MCF 10A (cell line): ENCODE data around the gene PLLP. TPM values are rescaled to one million over a fixed set of nuclear protein-coding genes. Genes with fewer than 3 reads are reported as not detected.

Experiments
- BruUV-seq: library from RNA; stranded (reverse); fragments of 400-500 nt; replicated peaks from 2 replicates; lab custom pipeline; 2021; lab: Mats Ljungman, UMichigan
- CTCF ChIA-PET: fragments of 300-600 bp; sonication (Branson Sonifier 250); formaldehyde crosslinking; extraction: SDS; loops from one replicate; lab custom pipeline; 2021; ENCODE audit warnings: antibody characterized with exemption, inconsistent platforms; lab: Yijun Ruan, JAX
- POLR2A ChIA-PET: fragments of 300-600, 350-650 bp; sonication (Branson Sonifier 250); formaldehyde crosslinking; extraction: SDS; loops from one replicate; lab custom pipeline; 2020; ENCODE audit warnings: antibody characterized with exemption, inconsistent platforms; lab: Yijun Ruan, JAX
- DNase-seq: peaks from one replicate; pipeline ENCODE4 v3.0.0-alpha.2; 2018; ENCODE audit not compliant: unreplicated experiment
- H3K27ac Mint-ChIP-seq: one replicate; pipeline ENCODE4 v1.8.0; 2022; ENCODE audit warnings: mild to moderate bottlenecking, low read depth, mixed read lengths; ENCODE audit not compliant: unreplicated experiment
- H3K27me3 Mint-ChIP-seq: one replicate; pipeline ENCODE4 v1.8.0; 2022; ENCODE audit warnings: mixed read lengths; ENCODE audit not compliant: insufficient read depth, unreplicated experiment
- H3K36me3 Mint-ChIP-seq: one replicate; pipeline ENCODE4 v1.8.0; 2022; ENCODE audit warnings: mild to moderate bottlenecking, moderate library complexity, mixed read lengths; ENCODE audit not compliant: insufficient read depth, unreplicated experiment
- H3K4me1 Mint-ChIP-seq: one replicate; pipeline ENCODE4 v1.8.0; 2022; ENCODE audit warnings: mixed read lengths; ENCODE audit not compliant: insufficient read depth, unreplicated experiment
- H3K4me3 Mint-ChIP-seq: one replicate; pipeline ENCODE4 v1.8.0; 2022; ENCODE audit warnings: mild to moderate bottlenecking, moderate library complexity, mixed read lengths; ENCODE audit not compliant: unreplicated experiment
- H3K9me3 Mint-ChIP-seq: one replicate; pipeline ENCODE4 v1.8.0; 2022; ENCODE audit warnings: mixed read lengths; ENCODE audit not compliant: unreplicated experiment
- intact Hi-C: fragments of 100-400 bp; cut with micrococcal nuclease; formaldehyde crosslinking; loops from 2 replicates; pipeline ENCODE4 v1.14.1; 2022
- total RNA-seq: library from RNA; stranded (reverse); gene quantifications from 2 replicates; pipeline ENCODE4 v1.2.3, GENCODE V29; 2022
- TF ChIP-seq, protein P1 (sequence below): fragments of 200-600 bp; IDR thresholded peaks from one replicate; pipeline ENCODE4 v1.8.0; 2022; ENCODE audit warnings: antibody characterized with exemption, mild to moderate bottlenecking; ENCODE audit not compliant: unreplicated experiment

Gene PLLP
- total RNA-seq, 1 experiment from 2014 or later: 6.1 TPM

GRCh38 chr16:57299009-57299718 is 14.7 kb upstream of the PLLP start:
- no peak overlapping the region for H3K27ac Mint-ChIP-seq
- TF ChIP-seq, protein P1, sequence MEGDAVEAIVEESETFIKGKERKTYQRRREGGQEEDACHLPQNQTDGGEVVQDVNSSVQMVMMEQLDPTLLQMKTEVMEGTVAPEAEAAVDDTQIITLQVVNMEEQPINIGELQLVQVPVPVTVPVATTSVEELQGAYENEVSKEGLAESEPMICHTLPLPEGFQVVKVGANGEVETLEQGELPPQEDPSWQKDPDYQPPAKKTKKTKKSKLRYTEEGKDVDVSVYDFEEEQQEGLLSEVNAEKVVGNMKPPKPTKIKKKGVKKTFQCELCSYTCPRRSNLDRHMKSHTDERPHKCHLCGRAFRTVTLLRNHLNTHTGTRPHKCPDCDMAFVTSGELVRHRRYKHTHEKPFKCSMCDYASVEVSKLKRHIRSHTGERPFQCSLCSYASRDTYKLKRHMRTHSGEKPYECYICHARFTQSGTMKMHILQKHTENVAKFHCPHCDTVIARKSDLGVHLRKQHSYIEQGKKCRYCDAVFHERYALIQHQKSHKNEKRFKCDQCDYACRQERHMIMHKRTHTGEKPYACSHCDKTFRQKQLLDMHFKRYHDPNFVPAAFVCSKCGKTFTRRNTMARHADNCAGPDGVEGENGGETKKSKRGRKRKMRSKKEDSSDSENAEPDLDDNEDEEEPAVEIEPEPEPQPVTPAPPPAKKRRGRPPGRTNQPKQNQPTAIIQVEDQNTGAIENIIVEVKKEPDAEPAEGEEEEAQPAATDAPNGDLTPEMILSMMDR: no peak
- intact Hi-C loops: no loop called here
- H3K36me3 Mint-ChIP-seq: no peaks in the 10 kb centered on the region
- no peak overlapping the region for H3K4me3 Mint-ChIP-seq
- H3K9me3 Mint-ChIP-seq: no peaks in the 10 kb centered on the region
- peak; percentile 76 for DNase-seq
- no peaks in the 10 kb centered on the region for H3K4me1 Mint-ChIP-seq
- BruUV-seq: no TSS peak
- CTCF ChIA-PET: interaction anchor here (0.6 to 11.3 kb wide), 12 partner anchors 9 to 437 kb away, joined by 3 to 211 read pairs (median 4); no protein-coding TSS in a partner anchor
- POLR2A ChIA-PET: interaction anchor here (0.8 to 4.1 kb wide), 15 partner anchors 11 to 163 kb away, joined by 3 to 42 read pairs (median 7); partner anchors contain the start of genes ARL2BP, CIAPIN1, COQ9 and POLR2C
- H3K27me3 Mint-ChIP-seq: no peaks in the 10 kb centered on the region

DNA sequence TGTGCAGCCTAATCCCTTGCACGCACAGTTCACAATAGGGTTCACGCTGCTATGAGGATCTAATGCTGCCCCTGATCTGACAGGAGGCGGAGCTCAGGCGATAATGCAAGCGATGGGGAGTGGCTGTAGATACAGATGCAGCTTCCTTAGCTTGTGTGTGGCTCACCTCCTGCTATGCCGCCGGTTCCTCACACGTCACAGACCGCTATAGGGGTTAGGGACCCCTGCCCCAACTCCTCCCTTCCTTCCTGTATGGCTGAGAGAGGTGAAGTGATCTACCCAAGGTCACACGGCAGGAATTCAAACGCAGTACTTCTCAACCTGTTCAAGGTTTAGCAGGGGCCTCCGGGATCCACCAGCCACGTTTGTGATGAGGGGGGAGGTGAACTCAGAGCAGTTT is 13.4 kb upstream of the PLLP start:
- H3K27ac Mint-ChIP-seq: no peak overlapping the region
- no peaks in the 10 kb centered on the region for H3K36me3 Mint-ChIP-seq
- H3K9me3 Mint-ChIP-seq: no peaks in the 10 kb centered on the region
- CTCF ChIA-PET: interaction anchor here (1.1 to 11.3 kb wide), 2 partner anchors 9 to 120 kb away, joined by 4 to 211 read pairs; no protein-coding TSS in a partner anchor
- no peak for DNase-seq
- H3K27me3 Mint-ChIP-seq: no peaks in the 10 kb centered on the region
- peak overlapping the region; percentile 31 for H3K4me3 Mint-ChIP-seq
- BruUV-seq: no TSS peak
- intact Hi-C loops: no loop called here
- POLR2A ChIA-PET: interaction anchor here (4.1 kb wide), 1 partner anchor 21 kb away, joined by 42 read pairs; no protein-coding TSS in a partner anchor
- TF ChIP-seq, protein P1: no peak
- no peaks in the 10 kb centered on the region for H3K4me1 Mint-ChIP-seq

DNA sequence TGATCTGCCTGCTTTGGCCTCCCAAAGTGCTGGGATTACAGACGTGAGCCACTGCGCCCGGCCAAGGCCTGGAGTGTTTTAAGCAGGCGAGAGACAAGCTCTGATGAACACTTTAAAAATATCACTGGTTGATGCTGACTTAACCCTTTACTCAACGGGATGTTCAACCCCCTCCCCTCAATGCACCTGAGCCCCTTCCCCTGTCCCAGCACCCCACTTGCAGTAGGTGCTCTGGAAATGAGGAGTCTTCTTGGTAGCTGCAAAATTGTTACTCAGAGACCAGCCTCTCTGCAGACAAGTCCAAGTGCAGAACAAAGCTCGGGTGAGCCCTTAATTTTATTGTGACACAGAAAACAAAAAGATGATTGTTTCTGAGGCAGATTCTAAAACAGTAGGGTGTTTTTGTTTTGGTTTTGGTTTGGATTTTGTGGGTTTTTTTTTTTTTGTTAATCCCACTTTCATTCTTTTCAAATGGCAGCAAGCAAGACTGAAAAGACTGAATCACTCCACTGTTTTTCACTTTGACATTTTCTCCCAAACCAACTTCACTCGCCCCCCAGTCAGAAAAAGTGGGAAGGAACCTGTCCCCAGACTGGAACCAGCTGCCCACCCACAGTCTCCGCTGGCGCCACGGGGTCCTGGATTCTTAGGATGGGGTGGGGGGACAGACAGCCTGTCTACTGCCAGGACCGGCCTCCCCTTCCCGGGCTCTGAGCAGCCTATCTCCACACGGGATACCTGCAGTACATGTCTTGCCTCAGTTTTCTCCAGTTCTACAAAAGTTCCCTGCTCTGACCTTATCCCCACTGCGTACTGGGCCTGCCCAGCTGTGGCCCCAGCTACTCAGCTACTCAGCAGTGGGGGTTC is 5.2 kb upstream of the PLLP start:
- H3K4me1 Mint-ChIP-seq: peaks cover 5% of the 10 kb centered on the region
- POLR2A ChIA-PET: interaction anchor here (0.6 to 1.1 kb wide), 2 partner anchors 27 to 45 kb away, joined by 3 read pairs; no protein-coding TSS in a partner anchor
- H3K36me3 Mint-ChIP-seq: no peaks in the 10 kb centered on the region
- intact Hi-C loops: no loop called here
- no peaks in the 10 kb centered on the region for H3K9me3 Mint-ChIP-seq
- H3K4me3 Mint-ChIP-seq: no peak overlapping the region
- no peaks in the 10 kb centered on the region for H3K27me3 Mint-ChIP-seq
- BruUV-seq: no TSS peak
- TF ChIP-seq, protein P1: no peak
- DNase-seq: no peak
- no peak overlapping the region for H3K27ac Mint-ChIP-seq
- CTCF ChIA-PET: interaction anchor here (0.6 to 1.2 kb wide), 5 partner anchors 8 to 395 kb away, joined by 3 to 5 read pairs (median 3); no protein-coding TSS in a partner anchor
